GM19463 (cell line): ENCODE measurements around the gene NSG2.

Experiments used
- ATAC-seq: cut with Tn5 transposase; IDR thresholded peaks from one replicate; pipeline ENCODE4 v1.9.1; 2021; ENCODE audit warnings: mild to moderate bottlenecking, moderate library complexity; ENCODE audit not compliant: unreplicated experiment

Gene NSG2

DNA sequence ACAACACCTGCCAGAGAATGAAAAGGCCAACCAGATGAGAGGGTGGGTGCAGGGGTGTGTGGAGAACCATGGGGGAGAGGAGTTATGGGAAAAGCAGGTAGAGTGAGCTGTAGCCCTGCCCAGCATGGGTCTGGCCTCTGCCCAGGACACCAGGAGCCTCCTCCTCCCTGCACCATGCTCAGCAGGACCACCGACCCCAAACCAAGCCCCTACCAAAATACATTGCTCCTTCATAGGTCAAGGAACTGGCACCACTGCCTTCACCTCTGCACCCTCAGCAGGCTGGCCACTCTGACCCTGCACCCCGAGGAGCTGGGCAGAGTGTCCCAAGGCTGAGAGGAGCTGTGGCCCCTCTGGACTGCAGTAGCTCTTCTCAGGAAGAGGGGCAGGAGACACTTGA, 102.0 kb downstream of the NSG2 start:
- no peak for ATAC-seq

GRCh38 chr5:174148721-174149120, 103.2 kb downstream of the NSG2 start:
- ATAC-seq = no peak

- no peak for ATAC-seq
Measured at GRCh38 chr5:174149426-174149825, 103.9 kb downstream of the NSG2 start.

DNA sequence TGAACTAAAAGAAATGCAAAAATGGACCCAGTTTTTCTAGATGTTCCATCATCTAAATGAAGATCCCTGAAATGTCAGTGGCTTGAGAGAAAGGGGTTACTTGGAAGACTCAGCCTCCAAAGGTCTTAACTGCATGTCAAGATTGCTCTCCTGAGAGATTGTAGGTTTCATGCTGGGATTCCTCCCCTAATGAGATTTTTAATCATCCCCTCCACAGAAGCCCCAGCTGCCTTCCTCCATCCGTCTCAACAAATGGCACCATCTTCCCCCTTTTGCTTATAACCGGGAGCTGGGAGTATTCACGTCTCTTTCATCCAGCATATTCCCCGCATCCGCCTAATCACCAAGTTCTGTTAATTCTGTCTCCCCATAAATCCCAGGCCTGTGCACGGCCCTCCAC, 104.5 kb downstream of the NSG2 start:
- no peak for ATAC-seq

DNA sequence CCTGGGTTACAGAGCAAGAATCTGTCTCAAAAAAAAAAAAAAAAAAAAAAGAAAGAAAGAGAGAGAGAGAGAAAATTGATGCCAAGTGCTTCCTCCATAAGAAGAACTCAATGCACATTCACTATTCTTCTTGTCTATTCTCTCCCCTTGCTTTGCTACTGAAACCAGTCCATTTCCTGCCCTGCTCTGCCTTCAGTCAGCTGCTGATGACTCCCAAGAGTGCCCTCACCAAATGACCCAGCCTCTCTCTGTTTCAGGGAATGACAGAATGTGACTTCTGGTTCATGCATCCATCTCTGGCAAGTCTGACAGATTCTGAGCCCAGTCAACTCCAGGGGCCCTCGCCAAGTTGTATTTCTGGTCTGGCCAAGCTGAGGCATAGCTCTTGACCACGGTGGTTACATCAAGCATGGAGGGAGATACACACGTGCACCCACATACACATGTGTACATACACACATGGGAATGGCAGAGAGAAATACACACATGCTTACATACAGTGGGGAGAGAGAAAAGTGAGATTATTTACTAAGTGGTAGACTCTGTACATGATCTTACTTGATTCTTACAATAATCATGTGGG, 106.2 kb downstream of the NSG2 start:
- no peak for ATAC-seq

GRCh38 chr5:174154559-174154958, 109.1 kb downstream of the NSG2 start:
- no peak for ATAC-seq

DNA sequence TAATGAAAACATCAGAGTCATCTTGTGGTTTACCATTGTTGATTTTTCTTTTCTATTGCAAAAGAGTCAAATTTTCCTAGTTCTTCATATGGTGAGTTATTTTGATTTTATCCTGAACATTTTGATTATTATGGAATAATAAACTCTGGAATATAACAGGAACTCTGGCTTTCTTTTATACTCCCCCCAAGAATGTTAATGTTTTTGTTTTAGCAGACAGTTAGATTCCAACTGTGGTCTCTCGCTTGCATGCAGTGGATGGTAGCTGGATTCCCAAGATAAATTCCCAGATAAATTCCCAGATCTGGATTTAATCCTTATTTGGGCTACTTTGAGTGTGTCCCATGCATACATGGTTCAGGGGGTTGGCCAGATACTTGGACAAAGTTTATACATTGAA, 109.8 kb downstream of the NSG2 start:
- ATAC-seq = no peak

GRCh38 chr5:174155706-174156105, 110.2 kb downstream of the NSG2 start:
- ATAC-seq = no peak

DNA sequence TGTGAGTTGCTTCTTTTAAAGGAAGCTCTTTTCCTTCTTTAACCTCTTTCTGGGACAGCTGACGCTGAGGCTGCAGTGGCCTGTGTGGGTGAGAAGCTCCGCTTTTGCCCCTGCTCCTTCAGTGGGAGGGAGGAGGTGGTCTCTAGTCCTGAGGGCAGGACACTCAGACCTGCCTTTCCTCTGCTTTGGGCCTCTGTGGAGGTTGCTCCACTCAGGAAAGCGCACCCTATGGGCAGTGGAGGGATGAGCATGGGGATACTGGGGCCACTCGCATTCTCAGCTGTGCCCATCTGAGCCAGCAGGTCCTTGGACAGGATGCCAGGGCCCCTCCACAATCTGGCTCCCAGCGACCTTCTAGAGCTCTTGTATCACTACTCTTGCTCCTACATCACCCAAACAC, 111.5 kb downstream of the NSG2 start:
- ATAC-seq = no peak
